ENCODE measurements around the gene ABLIM1. TPM values are rescaled to one million over a fixed set of nuclear protein-coding genes. Genes with fewer than 3 reads are reported as not detected.

Gene ABLIM1
- total RNA-seq, 1 donor from 2014 or later: 70.0 TPM

DNA sequence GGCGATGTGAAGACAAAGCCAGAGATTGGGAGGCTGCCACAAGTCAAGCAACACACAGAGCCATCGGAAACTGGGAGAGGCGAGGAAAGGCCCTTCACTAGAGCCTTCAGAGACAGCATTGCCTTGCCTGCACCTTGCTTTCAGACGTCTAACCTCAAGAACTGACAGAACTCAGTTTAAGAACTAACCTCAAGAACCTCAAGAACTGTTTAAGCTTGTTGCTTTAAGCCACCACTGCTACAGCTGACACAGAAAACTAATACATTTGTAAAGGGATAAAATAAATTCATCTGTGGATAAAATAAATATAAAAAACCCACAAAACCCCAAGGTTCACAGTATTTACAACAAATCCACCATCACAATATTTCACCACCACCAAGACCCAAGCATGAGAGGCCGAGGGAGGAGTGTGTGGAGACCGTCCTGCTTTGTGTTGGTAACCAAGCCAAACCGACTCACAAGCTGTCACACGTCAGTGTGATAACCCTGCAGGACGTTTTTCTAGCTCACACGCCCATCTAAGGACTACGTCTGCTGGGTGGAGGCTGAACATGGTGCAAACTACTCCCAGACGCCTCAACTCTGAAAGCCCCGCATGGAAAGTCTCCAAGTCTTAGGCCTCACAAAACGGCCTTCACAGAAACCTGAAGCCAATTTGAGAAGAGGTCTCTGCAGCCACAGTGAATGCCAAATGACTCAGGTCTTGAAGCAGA is 116.8 kb downstream of the ABLIM1 start:
- H3K4me1 ChIP-seq (ENCODE audit: insufficient read depth, low read length): peaks cover 10% of the 10 kb centered on the region
- H3K27ac Mint-ChIP-seq (ENCODE audit: unreplicated experiment): peak overlapping the region; percentile 80
- peaks cover 5% of the 10 kb centered on the region for H3K9me3 ChIP-seq (ENCODE audit: insufficient read depth, low read depth, low read length)
- DNase-seq (ENCODE audit: low read depth): peak; percentile 89
- peak overlapping the region; percentile 10 for H3K4me2 ChIP-seq (ENCODE audit: low read length)
- no peak overlapping the region for H2AFZ ChIP-seq (ENCODE audit: low read depth, low read length)
- peaks cover 54% of the 10 kb centered on the region for H3K36me3 Mint-ChIP-seq (ENCODE audit: low read depth, unreplicated experiment)
- H3K9me3 Mint-ChIP-seq (ENCODE audit: unreplicated experiment): no peaks in the 10 kb centered on the region
- no peaks in the 10 kb centered on the region for H3K79me2 ChIP-seq (ENCODE audit: insufficient read depth, low read length)
- no peak for FAIRE-seq
- peaks cover 24% of the 10 kb centered on the region for H3K4me1 Mint-ChIP-seq (ENCODE audit: low read depth, unreplicated experiment)
- no peak overlapping the region for H3K4me3 ChIP-seq (ENCODE audit: insufficient read depth, low read depth, low read length)
- H3K27me3 ChIP-seq (ENCODE audit: insufficient read depth, low read length): peaks cover 2% of the 10 kb centered on the region
- no peak overlapping the region for H3K27ac ChIP-seq (ENCODE audit: low read depth, low read length)
- H4K20me1 ChIP-seq (ENCODE audit: insufficient read depth, low read length): peaks cover 3% of the 10 kb centered on the region
- no peak overlapping the region for H3K9ac ChIP-seq (ENCODE audit: low read length)
- H3K36me3 ChIP-seq (ENCODE audit: insufficient read depth, low read length): no peaks in the 10 kb centered on the region
- H3K4me3 Mint-ChIP-seq (ENCODE audit: unreplicated experiment): no peak overlapping the region
- H3K27me3 Mint-ChIP-seq (ENCODE audit: low read depth, unreplicated experiment): no peaks in the 10 kb centered on the region
- TF ChIP-seq, protein P1, sequence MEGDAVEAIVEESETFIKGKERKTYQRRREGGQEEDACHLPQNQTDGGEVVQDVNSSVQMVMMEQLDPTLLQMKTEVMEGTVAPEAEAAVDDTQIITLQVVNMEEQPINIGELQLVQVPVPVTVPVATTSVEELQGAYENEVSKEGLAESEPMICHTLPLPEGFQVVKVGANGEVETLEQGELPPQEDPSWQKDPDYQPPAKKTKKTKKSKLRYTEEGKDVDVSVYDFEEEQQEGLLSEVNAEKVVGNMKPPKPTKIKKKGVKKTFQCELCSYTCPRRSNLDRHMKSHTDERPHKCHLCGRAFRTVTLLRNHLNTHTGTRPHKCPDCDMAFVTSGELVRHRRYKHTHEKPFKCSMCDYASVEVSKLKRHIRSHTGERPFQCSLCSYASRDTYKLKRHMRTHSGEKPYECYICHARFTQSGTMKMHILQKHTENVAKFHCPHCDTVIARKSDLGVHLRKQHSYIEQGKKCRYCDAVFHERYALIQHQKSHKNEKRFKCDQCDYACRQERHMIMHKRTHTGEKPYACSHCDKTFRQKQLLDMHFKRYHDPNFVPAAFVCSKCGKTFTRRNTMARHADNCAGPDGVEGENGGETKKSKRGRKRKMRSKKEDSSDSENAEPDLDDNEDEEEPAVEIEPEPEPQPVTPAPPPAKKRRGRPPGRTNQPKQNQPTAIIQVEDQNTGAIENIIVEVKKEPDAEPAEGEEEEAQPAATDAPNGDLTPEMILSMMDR (IDR thresholded peaks at IDR 0.05; ENCODE audit: insufficient read depth, low read depth, low read length): no peak
- no peak for TF ChIP-seq EZH2 (IDR thresholded peaks at IDR 0.05; ENCODE audit: insufficient read depth, low read length)

DNA sequence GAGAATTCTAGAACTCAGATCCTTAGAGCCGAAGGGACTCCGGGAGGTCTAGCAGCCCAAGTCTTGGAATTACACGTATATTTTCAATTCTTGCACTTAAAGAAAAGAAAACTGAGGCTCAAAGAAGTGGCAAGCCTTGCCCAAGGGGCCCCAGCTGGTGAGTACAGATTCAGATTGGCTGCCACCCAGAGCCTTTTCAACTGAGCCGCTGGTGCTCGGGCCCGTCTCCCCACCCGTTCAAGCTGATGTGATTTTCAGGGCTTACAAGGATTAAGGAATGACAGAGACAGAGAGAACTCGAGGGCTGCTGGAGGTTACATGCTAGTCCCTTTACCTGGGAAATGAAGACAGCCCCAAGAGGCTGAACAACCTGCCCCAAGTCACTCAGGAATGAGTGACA is 117.8 kb downstream of the ABLIM1 start:
- Histone ChIP-seq H3K9ac (ENCODE audit: low read length) (no peak overlapping the region), H3K27me3 (ENCODE audit: insufficient read depth, low read length) (peaks cover 6% of the 10 kb centered on the region), H3K27ac (ENCODE audit: low read depth, low read length) (no peak overlapping the region), H3K36me3 (ENCODE audit: insufficient read depth, low read length) (no peaks in the 10 kb centered on the region), H2AFZ (ENCODE audit: low read depth, low read length) (no peak overlapping the region), H3K4me2 (ENCODE audit: low read length) (no peak overlapping the region), H3K4me3 (ENCODE audit: insufficient read depth, low read depth, low read length) (no peak overlapping the region), H4K20me1 (ENCODE audit: insufficient read depth, low read length) (peaks cover 3% of the 10 kb centered on the region), H3K9me3 (ENCODE audit: insufficient read depth, low read depth, low read length) (peaks cover 5% of the 10 kb centered on the region), H3K79me2 (ENCODE audit: insufficient read depth, low read length) (no peaks in the 10 kb centered on the region), H3K4me1 (ENCODE audit: insufficient read depth, low read length) (peaks cover 10% of the 10 kb centered on the region)
- no peak overlapping the region for H3K27ac Mint-ChIP-seq (ENCODE audit: unreplicated experiment)
- H3K4me1 Mint-ChIP-seq (ENCODE audit: low read depth, unreplicated experiment): peaks cover 23% of the 10 kb centered on the region
- peaks cover 53% of the 10 kb centered on the region for H3K36me3 Mint-ChIP-seq (ENCODE audit: low read depth, unreplicated experiment)
- H3K4me3 Mint-ChIP-seq (ENCODE audit: unreplicated experiment): no peak overlapping the region
- no peaks in the 10 kb centered on the region for H3K27me3 Mint-ChIP-seq (ENCODE audit: low read depth, unreplicated experiment)
- H3K9me3 Mint-ChIP-seq (ENCODE audit: unreplicated experiment): no peaks in the 10 kb centered on the region
- TF ChIP-seq, protein P1 (IDR thresholded peaks at IDR 0.05; ENCODE audit: insufficient read depth, low read depth, low read length): no peak
- no peak for TF ChIP-seq EZH2 (IDR thresholded peaks at IDR 0.05; ENCODE audit: insufficient read depth, low read length)
- FAIRE-seq (no peak), DNase-seq (ENCODE audit: low read depth) (no peak)

DNA sequence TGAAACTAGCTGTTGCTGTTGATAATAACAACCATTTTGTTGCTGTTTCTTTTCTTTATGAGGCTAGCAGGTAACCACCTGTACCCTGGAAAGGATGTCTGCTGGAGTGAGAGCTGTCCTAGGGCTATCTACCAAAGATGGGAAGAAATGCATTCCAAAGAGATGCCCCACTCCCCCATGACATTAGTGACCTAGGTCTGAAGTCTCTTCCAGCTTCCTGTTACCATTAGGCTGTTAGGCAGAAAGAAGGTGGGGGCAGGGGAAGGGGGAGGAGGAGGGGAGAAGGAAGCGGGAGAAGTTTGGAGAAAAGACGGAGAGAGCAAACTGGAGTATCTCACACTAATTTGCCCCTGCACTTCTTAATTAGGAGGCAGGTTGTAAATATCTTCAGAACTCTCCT is 118.5 kb downstream of the ABLIM1 start:
- H3K36me3 Mint-ChIP-seq (ENCODE audit: low read depth, unreplicated experiment): peaks cover 47% of the 10 kb centered on the region
- Histone ChIP-seq H3K4me1 (ENCODE audit: insufficient read depth, low read length) (peaks cover 7% of the 10 kb centered on the region), H3K27me3 (ENCODE audit: insufficient read depth, low read length) (peaks cover 6% of the 10 kb centered on the region), H2AFZ (ENCODE audit: low read depth, low read length) (no peak overlapping the region), H3K4me3 (ENCODE audit: insufficient read depth, low read depth, low read length) (no peak overlapping the region), H3K9ac (ENCODE audit: low read length) (no peak overlapping the region), H3K27ac (ENCODE audit: low read depth, low read length) (no peak overlapping the region), H3K36me3 (ENCODE audit: insufficient read depth, low read length) (no peaks in the 10 kb centered on the region), H3K79me2 (ENCODE audit: insufficient read depth, low read length) (no peaks in the 10 kb centered on the region), H3K9me3 (ENCODE audit: insufficient read depth, low read depth, low read length) (peaks cover 5% of the 10 kb centered on the region), H3K4me2 (ENCODE audit: low read length) (no peak overlapping the region), H4K20me1 (ENCODE audit: insufficient read depth, low read length) (peaks cover 3% of the 10 kb centered on the region)
- H3K27ac Mint-ChIP-seq (ENCODE audit: unreplicated experiment): no peak overlapping the region
- TF ChIP-seq, protein P1 (IDR thresholded peaks at IDR 0.05; ENCODE audit: insufficient read depth, low read depth, low read length): no peak
- no peak for TF ChIP-seq EZH2 (IDR thresholded peaks at IDR 0.05; ENCODE audit: insufficient read depth, low read length)
- no peak for DNase-seq (ENCODE audit: low read depth)
- no peak for FAIRE-seq
- no peaks in the 10 kb centered on the region for H3K27me3 Mint-ChIP-seq (ENCODE audit: low read depth, unreplicated experiment)
- no peaks in the 10 kb centered on the region for H3K9me3 Mint-ChIP-seq (ENCODE audit: unreplicated experiment)
- H3K4me3 Mint-ChIP-seq (ENCODE audit: unreplicated experiment): no peak overlapping the region
- peaks cover 16% of the 10 kb centered on the region for H3K4me1 Mint-ChIP-seq (ENCODE audit: low read depth, unreplicated experiment)
